SH-SY5Y (cell line): ENCODE results near the gene PHLDB1.

Source experiments
- GATA2 ChIP-seq: IDR thresholded peaks from 2 replicates; pipeline ENCODE4 v1.6.1; 2011; ENCODE audit warnings: mild to moderate bottlenecking, low read depth, low read length
- GATA3 ChIP-seq: IDR thresholded peaks from 2 replicates; pipeline ENCODE4 v1.6.1; 2011; ENCODE audit warnings: low read depth, mild to moderate bottlenecking, low read length, moderate library complexity

- TF ChIP-seq GATA2 (no peak), GATA3 (no peak)
Measured at GRCh38 chr11:118648291-118648690, 40.9 kb downstream of the PHLDB1 start.
